ENCODE data around the gene FUCA2. TPM values are rescaled to one million over a fixed set of nuclear protein-coding genes. Genes with fewer than 3 reads are reported as not detected.
"Not testable (repeated sequence)": the region's sequence is repeated elsewhere in the genome, so short reads cannot be mapped to it uniquely, and the experiment has no call there.

Gene FUCA2
- total and polyA plus RNA-seq, 7 donors = 14.9 to 51.4 (median 22.7) TPM

DNA sequence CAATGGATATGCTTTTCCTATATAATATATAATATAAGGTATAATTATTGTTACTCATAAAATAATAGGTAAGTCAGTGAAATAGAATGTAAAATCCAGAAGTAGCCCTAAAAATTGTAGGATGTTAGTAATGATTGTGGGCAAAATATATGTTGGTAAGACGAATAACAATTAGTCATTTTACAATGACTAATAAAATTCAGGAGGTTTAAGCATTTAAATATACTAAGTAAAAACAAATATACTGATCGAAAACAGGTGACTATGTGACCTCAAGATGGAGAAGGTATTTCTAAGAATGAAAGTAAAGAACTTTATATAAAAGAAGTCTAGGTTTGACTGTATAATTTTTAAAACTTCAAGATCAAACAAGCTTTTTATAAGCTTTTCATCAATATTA, 28.9 kb downstream of the FUCA2 start:
- Histone ChIP-seq H3K4me1 (no peaks in the 10 kb centered on the region), H3K27me3 (no peaks in the 10 kb centered on the region), H3K9me3 (no peaks in the 10 kb centered on the region), H3K4me3 (no peak overlapping the region), H3K27ac (no peak overlapping the region), H3K36me3 (peaks cover 0 to 31% (median 3%) of the 10 kb centered on the region in 4 donors)
- intact Hi-C loops (cut with DNase I) = no loop called here
- 63 to 94% methylated on average over 2 of the region's 2 CpGs for WGBS, 2 donors
- TF ChIP-seq EP300 (IDR thresholded peaks at IDR 0.05) = no peak
- TF ChIP-seq POLR2A (IDR thresholded peaks at IDR 0.05) = no peak
- no peak for DNase-seq

DNA sequence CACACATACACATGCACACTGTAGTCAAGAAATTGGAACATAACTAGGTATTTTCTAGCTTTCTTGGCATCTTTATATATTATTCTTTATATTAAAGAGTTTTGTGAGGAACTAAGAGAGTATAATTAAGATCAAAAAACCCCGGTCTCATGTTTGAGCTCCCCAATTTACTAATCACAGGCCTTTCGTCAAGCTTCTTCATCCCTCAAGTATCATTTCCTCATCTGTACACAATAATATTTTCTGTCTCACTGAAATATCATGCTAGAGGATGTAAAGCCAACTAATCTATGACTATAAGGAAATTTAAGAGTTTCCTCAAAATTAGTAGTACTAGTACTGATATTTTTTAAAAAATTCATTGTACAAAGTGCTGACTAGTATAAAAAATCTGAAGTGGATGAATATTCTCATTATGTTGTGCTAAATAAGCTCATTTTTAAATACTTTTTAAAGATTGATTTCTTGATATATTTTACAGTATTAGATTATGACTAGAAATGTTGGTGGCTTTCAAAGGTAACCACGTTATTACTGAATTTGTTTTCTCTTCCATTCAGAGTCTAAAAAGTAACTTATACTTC, 32.9 kb downstream of the FUCA2 start:
- intact Hi-C loops (cut with DNase I) = no loop called here
- 85 to 95% methylated on average over 3 of the region's 3 CpGs for WGBS, 2 donors
- no peak for TF ChIP-seq CTCF (IDR thresholded peaks at IDR 0.05)
- no peak for TF ChIP-seq POLR2A (IDR thresholded peaks at IDR 0.05)
- TF ChIP-seq POLR2AphosphoS5 (IDR thresholded peaks at IDR 0.05) = no peak
- no peak for TF ChIP-seq EP300 (IDR thresholded peaks at IDR 0.05)
- no peaks in the 10 kb centered on the region for H3K9me3 ChIP-seq
- H3K4me1 ChIP-seq = no peaks in the 10 kb centered on the region
- peaks cover 0 to 70% (median 12%) of the 10 kb centered on the region in 4 donors for H3K36me3 ChIP-seq
- no peak for DNase-seq
- no peak overlapping the region for H3K27ac ChIP-seq
- H3K4me3 ChIP-seq = no peak overlapping the region
- no peaks in the 10 kb centered on the region for H3K27me3 ChIP-seq

DNA sequence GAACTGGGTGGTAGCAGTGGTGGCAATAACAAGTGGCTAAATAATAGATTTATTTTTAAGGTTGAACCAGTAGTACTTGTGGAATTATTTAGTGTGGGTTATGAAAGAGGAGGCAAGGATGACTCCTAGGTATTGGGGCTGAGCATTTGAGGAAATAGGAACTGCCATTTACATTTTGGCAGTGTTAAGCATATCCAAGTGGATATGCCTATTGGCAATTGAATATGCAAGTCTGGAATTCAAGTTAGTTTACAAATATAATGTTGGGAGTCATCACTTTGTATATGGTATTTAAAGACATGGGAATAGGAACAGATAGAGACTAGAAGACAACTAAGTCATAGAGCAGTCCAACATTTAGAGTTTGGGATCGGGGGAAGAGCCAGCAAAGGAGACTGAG, 35.0 kb downstream of the FUCA2 start:
- TF ChIP-seq POLR2AphosphoS5 (IDR thresholded peaks at IDR 0.05) (no peak), CTCF (IDR thresholded peaks at IDR 0.05) (no peak), EP300 (IDR thresholded peaks at IDR 0.05) (no peak), POLR2A (IDR thresholded peaks at IDR 0.05) (no peak)
- DNase-seq = no peak
- H3K36me3 ChIP-seq = peaks cover 0 to 90% (median 19%) of the 10 kb centered on the region in 4 donors
- no peaks in the 10 kb centered on the region for H3K9me3 ChIP-seq
- no peak overlapping the region for H3K27ac ChIP-seq
- no peaks in the 10 kb centered on the region for H3K27me3 ChIP-seq
- no peaks in the 10 kb centered on the region for H3K4me1 ChIP-seq
- intact Hi-C loops (cut with DNase I) = no loop called here
- WGBS, 2 donors = 96 to 100% methylated on average over 1 of the region's 1 CpG
- H3K4me3 ChIP-seq = no peak overlapping the region

- no peaks in the 10 kb centered on the region for H3K27me3 ChIP-seq
- TF ChIP-seq CTCF (IDR thresholded peaks at IDR 0.05) (no peak), EP300 (IDR thresholded peaks at IDR 0.05) (no peak), POLR2AphosphoS5 (IDR thresholded peaks at IDR 0.05) (no peak), POLR2A (IDR thresholded peaks at IDR 0.05) (no peak)
- 96 to 99% methylated on average over 1 of the region's 1 CpG for WGBS, 2 donors
- DNase-seq = no peak
- peaks cover 0 to 69% (median 16%) of the 10 kb centered on the region in 4 donors for H3K36me3 ChIP-seq
- no peak overlapping the region for H3K4me3 ChIP-seq
- no peaks in the 10 kb centered on the region for H3K4me1 ChIP-seq
- intact Hi-C loops (cut with DNase I) = no loop called here
- H3K27ac ChIP-seq = no peak overlapping the region
- H3K9me3 ChIP-seq = no peaks in the 10 kb centered on the region
These were observed 39.7 kb downstream of the FUCA2 start for GRCh38 chr6:143471822-143472221.

DNA sequence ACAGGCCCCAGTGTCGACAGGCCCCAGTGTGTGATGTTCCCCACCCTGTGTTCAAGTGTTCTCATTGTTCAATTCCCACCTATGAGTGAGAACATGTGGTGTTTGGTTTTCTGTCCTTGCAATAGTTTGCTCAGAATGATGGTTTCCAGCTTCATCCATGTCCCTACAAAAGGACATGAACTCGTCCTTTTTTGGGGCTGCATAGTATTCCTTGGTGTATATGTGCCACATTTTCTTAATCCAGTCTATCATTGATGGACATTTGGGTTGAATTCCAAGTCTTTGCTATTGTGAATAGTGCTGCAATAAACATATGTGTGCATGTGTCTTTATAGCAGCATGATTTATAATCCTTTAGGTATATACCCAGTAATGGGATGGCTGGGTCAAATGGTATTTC, 42.7 kb downstream of the FUCA2 start:
- H3K27me3 ChIP-seq; H3K4me1 ChIP-seq; H3K9me3 ChIP-seq; H3K27ac ChIP-seq; H3K4me3 ChIP-seq; intact Hi-C loops (cut with DNase I); DNase-seq: not testable (repeated sequence)
- peaks cover 0 to 49% (median 7%) of the 10 kb centered on the region in 4 donors for H3K36me3 ChIP-seq
- WGBS, 2 donors = 92 to 95% methylated on average over 2 of the region's 2 CpGs

GRCh38 chr6:143468026-143468425, 43.5 kb downstream of the FUCA2 start:
- no peak for DNase-seq
- Histone ChIP-seq H3K9me3 (no peaks in the 10 kb centered on the region), H3K27ac (no peak overlapping the region), H3K4me3 (no peak overlapping the region), H3K4me1 (no peaks in the 10 kb centered on the region), H3K36me3 (peaks cover 0 to 49% (median 6%) of the 10 kb centered on the region in 4 donors), H3K27me3 (no peaks in the 10 kb centered on the region)
- TF ChIP-seq CTCF (IDR thresholded peaks at IDR 0.05) (no peak), EP300 (IDR thresholded peaks at IDR 0.05) (no peak), POLR2AphosphoS5 (IDR thresholded peaks at IDR 0.05) (no peak), POLR2A (IDR thresholded peaks at IDR 0.05) (no peak)
- intact Hi-C loops (cut with DNase I) = no loop called here
